AG08395 (cell line): ENCODE results near the gene GDF11.

Experiments used
- DNase-seq: peaks from one replicate; pipeline ENCODE4 v3.0.0; 2012; ENCODE audit warnings: mixed read lengths, low spot score

Gene GDF11

DNA sequence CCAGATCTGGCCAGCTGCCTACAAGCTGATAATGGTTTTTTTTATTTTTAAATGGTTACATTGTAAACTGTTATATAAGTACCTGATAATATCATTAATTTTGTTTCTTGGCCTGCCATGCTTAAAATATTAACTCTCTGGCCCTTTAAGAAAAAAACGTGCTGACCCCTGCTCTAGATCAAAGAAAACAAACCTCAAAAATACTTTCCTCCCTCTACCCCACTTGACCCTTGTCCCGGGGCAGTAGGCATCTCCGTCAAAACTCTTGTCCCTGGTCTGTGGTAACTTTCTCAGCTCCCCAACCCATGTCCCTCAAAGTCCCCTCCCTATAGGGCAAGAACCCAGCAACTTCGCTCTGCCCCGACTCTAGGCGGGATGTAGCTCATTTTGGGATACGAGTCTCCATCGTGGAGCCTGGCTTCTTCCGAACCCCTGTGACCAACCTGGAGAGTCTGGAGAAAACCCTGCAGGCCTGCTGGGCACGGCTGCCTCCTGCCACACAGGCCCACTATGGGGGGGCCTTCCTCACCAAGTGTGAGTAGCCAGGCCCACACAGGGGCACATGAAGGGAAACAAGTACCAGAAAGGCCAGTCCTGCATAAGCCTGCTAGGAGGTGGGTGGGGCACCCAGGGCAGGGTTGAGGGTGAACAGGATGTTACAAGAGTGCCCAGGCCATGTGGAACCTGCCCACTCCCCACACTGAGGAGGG is 19.3 kb upstream of the GDF11 start:
- DNase-seq, result no peak

DNA sequence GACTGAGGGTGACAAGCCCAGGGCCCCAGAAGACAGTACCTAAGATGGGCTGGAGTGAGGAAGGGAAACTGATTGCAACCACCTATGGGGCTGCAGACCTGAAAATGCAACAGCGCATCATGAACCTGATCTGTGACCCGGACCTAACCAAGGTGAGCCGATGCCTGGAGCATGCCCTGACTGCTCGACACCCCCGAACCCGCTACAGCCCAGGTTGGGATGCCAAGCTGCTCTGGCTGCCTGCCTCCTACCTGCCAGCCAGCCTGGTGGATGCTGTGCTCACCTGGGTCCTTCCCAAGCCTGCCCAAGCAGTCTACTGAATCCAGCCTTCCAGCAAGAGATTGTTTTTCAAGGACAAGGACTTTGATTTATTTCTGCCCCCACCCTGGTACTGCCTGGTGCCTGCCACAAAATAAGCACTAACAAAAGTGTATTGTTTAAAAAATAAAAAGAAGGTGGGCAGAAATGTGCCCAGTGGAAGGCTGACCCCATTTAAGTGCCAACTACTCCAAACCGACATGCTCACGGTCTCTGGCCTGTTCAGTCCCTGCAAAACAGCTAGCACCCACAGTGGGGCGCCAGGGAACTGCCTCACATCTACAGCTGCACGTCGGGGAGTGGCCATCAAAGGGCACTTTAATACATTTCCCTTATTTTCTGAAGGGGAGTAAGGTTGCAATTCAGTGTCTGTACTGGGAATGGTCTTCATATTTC is 18.5 kb upstream of the GDF11 start:
- no peak for DNase-seq

DNA sequence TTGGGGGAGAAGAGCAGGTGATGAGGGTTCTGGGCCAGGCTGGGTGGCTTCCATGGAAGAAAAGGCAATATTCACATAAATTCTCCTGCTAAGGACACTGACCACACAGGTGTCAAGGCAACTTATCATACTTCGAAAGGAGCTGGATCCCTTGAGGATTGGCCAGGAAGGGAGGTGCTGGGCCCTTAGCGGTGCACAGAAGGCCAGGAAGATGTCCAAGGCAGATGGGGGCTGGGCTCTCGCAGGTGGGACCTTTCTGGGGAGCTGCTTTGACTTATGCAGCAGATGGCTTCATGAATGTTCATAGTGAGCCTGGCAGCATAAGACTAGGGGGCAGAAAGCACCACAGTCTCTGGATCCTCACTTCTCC is 18.0 kb upstream of the GDF11 start:
- no peak for DNase-seq

DNA sequence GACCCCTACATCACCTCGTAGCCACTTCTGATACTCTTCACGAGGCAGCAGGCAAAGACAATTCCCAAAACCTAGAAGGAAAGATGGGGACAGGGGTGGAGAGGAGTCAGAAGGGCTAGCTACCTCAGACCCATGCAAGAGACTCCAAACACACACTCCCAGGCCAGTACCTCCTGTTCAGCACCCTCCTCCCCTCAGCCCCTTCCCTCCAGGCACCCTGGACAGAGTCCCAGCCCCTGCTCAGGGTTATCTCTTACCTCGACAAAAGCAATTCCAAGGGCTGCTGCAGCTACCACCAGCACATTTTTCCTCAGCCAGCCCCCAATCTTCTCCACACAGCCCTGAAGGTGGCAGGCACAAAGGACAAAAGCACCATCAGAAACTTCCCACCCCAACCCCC is 17.4 kb upstream of the GDF11 start:
- no peak for DNase-seq

DNA sequence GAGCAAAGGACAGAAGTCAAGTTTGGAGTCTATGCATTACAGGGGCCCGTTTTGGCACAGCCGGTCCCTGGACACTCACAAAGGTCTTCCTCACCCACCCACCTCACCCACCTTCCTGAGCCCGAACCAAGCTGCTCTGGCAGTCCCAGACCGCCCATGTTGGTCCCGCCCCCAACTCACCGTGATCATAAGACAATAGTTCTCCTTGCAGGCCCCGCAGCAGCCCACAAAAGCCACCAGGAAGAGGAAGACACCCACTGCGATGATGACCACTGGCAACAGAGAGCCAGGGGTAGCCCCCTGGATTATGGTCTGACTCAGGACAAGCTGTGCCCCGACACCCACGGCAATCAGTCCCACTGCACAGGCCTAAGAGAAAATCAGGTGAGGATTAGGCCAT is 16.0 kb upstream of the GDF11 start:
- no peak for DNase-seq

DNA sequence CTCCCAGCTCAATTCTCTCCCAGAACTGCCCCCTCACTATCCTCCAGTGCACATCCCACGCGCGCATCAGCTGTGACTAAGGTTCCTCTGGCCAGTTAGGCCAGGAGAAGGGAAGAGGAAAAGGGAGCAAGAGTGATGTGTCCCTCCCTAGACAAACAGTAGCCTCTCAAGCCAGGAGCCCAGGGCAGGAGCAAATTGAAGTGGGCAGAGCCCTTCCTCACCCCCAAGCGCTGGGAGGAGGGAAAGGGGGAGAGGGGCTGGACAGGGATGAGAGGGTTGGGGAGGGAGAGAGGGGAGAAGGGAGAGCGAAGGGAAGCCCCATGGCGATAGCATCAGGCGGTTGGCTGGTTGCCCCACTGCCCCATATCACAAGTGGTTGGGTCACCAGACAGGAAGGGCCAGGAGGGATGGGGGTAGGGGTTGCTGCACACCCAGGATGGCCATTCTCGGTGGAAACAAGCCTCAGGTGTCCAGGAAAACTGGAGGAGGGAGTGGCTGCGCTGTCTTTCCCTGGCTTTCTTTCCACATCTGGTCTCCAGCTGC is 15.2 kb upstream of the GDF11 start:
- DNase-seq, result no peak

DNA sequence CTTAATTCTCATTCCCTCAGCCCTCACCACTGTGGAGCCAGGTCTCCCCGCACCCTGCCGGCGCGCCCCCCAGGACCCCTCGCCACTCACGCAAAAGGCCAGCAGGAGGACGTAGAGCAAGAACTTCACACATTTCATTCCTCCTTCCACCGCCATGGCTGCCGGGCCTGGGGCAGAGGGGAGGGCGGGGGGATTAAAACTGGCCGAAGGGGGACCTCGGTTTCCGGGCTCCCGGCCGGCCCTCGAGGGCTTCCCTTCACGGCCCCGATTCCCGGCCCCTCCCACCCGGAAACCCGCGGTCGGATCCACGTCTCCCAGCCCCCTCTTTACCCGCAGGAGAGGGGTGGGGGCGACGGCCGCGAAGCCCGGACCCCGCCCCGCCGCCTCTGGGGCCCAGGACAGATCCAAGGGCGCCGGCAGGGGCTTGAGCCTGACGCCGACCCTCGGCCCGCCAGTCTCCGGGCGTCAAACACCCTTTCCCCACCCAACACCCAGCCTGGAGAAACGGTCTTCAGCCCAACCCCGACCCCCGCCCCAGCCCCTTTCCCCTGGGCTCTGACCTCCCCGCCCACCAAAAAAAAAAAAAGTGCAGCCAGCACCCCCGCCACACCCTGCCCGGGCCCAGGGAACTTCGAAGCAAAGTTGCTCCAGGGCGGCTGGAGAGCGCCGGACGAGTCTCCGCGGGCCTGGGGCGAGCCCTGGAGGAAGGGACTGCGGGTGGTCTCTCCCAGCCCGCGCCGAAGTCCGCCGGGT is 14.6 kb upstream of the GDF11 start:
- peak; percentile 54 for DNase-seq

DNA sequence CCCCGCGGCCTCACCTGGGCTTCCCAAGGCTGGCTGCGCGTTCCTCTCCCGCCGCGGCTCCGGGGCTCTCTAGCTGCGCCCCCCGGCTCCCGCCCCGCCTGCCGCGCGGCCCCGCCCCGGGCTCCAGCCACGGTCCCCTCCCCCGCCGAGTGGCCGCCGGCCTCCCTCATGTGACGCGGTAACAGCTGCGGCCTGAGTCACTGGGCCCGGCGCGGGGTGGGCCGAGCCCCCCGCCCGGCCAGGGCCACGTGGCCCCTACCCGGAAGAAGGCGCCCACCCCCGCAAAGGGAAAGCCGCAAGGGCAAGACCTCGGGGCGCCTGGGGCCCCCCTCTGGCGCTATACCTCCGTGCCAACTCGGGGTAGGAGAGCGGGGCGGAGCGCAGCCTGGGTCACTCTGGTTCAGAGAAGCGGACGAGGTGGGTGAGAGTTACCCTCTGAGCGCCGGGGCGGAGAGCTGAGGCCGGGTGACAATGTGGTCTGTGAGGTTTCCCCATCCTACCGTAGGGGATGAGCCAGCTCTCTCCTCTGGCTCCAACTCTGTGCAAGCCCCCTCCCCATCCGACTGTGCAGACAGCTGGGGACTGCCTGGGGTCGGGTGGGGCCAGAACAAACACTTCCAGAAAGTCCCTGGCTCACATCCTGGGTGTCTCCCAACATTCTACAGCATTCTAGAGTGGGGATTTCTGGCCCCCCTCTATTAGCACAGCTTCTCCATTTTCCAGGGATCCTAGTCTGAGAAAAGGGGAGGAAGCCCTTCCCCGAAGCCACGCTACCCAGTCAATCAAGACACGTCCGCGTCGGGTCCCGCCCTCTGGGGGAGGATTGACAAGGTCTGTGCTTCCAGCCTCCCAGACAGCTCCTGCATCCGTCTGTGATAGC is 13.7 kb upstream of the GDF11 start, which contains the start of gene CD63:
TSS of gene CD63 (minus strand) at position 71 of the 880 bp plus-strand sequence. CDS start 668 bp downstream, outside the sequence.
- DNase-seq, result peak; percentile 95

- peak; percentile 49 for DNase-seq
These were observed 12.8 kb upstream of the GDF11 start for GRCh38 chr12:55729819-55730818.

DNA sequence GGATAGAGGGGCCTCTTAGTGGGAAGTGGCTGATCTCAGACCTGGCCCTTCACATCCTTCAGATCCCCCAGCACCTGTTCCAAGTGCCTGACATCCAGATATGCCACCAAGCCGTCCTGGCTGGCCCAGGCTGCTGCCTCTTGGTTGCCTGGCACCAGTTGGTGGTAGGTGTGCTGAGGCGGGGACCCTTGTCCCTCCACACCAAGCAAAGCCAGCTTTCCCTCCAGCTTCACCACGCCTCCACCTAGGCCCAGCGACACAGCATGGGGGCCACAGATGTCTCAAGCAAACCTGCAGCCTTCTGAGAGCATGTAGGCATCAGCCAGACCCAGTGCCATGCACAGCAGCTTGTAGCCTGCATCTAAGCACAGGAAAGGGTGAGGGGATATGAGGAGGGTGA is 10.6 kb upstream of the GDF11 start:
- DNase-seq, result no peak

DNA sequence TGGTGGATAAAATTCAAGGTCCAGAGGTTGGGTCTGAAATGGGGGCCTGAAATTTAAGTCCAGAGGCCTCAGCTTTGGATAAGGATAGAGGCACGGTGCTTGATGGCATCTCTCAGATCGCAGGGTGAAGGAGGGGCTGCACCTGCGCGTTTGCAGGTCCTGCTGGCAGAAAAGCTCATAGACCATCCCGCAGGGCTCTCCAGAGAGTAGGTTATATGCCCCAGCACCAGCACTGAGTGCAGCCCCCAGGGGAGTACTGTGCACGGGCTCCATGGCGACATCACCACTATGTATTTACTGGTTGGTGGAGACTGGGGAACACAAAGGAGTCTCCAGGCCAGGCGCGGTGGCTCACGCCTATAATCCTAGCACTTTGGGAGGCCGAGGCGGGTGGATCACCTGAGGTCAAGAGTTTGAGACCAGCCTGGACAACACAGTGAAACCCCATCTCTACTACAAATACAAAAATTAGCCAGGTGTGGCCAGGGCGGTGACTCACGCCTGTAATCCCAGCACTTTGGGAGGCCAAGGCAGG is 9.8 kb upstream of the GDF11 start:
- DNase-seq, result no peak

DNA sequence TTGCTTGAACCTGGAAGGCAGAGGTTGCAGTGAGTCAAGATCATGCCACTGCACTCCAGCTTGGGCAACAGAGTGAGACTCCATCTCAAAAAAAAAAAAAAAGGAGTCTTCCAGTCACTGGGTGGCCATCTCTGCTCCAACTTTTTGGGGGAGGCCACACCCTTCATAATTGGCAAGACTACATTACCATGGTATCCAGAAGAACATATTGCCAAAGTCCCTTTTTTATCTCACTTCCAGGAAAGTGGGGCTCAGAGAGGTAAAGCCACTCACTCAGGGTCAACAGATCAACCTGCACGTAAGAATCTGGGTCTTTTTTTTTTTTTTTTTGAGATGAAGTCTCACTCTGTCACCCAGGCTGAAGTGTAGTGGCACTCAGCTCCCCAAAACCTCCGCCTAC is 9.1 kb upstream of the GDF11 start:
- no peak for DNase-seq

GRCh38 chr12:55734595-55734994 is 8.3 kb upstream of the GDF11 start:
- no peak for DNase-seq

DNA sequence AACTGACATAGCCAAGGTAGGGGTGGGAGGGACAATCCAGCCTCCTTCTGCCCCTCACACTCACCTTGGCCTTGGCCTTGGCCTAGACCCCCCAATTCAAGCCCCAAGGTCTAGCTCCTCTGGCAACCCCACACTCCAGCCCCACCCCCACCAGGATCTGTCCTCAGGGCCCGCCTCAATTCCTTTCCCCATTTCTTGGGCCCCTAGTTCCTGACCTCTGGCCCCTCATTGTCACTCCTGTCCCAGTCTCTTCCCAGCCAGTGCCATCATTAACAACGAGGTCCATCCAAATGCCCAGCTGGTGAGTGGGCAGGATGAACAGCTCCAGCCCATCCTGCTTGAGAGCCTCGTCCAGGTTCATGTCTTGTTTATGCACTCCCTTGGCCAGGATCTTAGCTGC is 6.8 kb upstream of the GDF11 start:
- no peak for DNase-seq

DNA sequence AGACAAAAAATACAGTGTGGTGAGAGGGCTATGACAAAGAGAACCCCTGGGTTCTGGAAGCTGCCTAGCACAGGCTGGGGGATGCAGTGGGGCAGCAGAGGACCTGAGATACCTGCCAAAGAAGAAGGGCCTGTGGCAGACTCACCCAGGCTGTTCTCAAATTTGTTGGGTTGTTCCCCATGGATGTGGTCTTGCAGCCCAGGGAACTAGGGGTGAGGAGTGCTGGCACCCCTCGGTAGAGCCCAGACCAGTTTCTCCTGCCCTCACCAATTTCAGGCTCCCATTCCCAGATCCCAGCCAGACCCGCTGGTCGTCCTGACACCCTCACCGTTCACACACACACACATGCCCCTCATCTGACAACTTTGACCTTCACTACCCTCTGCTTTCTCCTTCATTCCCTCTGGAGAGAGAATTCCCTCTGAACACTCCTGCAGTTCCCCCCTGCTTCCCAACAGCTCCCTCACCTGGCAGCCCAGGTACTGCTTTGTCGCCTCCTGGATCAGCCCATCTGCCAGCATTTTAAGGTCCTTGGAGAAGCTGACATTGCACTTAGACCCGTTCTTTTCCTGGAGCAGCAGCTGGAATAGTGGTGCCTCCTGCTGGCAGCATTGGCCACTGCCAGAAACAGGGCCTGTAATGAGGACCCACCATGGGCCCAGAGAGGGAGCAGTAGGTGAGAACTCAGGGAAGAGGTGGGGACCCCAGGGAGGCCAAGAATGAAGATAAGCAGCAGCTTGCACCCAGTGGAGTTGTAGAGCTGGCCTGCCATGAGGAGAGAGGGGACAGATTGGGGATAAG is 5.9 kb upstream of the GDF11 start:
- DNase-seq, result peak; percentile 64

- no peak for DNase-seq
These were observed 5.3 kb upstream of the GDF11 start for GRCh38 chr12:55737581-55738122.

GRCh38 chr12:55738123-55739024 is 4.5 kb upstream of the GDF11 start:
- DNase-seq, result peak; percentile 71

DNA sequence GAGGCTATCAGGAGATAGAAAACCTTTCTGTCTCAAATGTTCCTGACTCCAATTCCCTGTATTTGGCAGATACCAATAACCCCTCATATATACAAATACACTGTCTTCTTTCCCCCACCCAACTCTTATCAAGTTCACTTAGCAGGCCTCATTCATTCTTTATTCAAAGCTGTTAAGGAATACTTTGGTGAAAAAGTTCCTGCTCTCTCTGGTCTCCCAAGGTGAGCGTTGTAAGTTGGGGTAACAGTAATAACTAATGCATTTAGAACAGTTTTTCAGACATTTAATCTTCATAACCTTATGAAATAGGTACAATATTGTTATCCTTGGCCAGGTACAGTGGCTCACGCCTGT is 3.9 kb upstream of the GDF11 start:
- DNase-seq, result no peak
